Measurements from ENCODE around the gene SPRR2E. TPM values are rescaled to one million over a fixed set of nuclear protein-coding genes. Genes with fewer than 3 reads are reported as not detected.
"Not testable (repeated sequence)": the region's sequence is repeated elsewhere in the genome, so short reads cannot be mapped to it uniquely, and the experiment has no call there.

The SPRR2E gene
- total RNA-seq, 1 donor from 2014 or later, result not detected

- no peak overlapping the region for H3K4me3 ChIP-seq
- no peak overlapping the region for H3K27ac ChIP-seq
- peaks cover 12% of the 10 kb centered on the region for H3K9me3 ChIP-seq
- intact Hi-C loops (cut with DNase I), result no loop called here
- no peak for TF ChIP-seq CTCF (IDR thresholded peaks at IDR 0.05)
- DNase-seq (no peak), ATAC-seq (no peak)
- H3K4me1 ChIP-seq, result no peaks in the 10 kb centered on the region
- no peaks in the 10 kb centered on the region for H3K27me3 ChIP-seq (ENCODE audit: low read depth)
- no peaks in the 10 kb centered on the region for H3K36me3 ChIP-seq
These were observed 33.0 kb upstream of the SPRR2E start for GRCh38 chr1:153127296-153127695.

- Histone ChIP-seq H3K9me3 (peaks cover 12% of the 10 kb centered on the region), H3K4me3 (no peak overlapping the region), H3K36me3 (no peaks in the 10 kb centered on the region), H3K27me3 (ENCODE audit: low read depth) (no peaks in the 10 kb centered on the region), H3K4me1 (no peaks in the 10 kb centered on the region), H3K27ac (no peak overlapping the region)
- intact Hi-C loops (cut with DNase I), result no loop called here
- no peak for TF ChIP-seq CTCF (IDR thresholded peaks at IDR 0.05)
- ATAC-seq, result no peak
- no peak for DNase-seq
These were observed 31.2 kb upstream of the SPRR2E start for GRCh38 chr1:153125536-153125935.

- H3K36me3 ChIP-seq; DNase-seq; H3K27ac ChIP-seq; H3K4me1 ChIP-seq; intact Hi-C loops (cut with DNase I); H3K27me3 ChIP-seq (ENCODE audit: low read depth); H3K4me3 ChIP-seq; ATAC-seq: not testable (repeated sequence)
- H3K9me3 ChIP-seq, result peaks cover 12% of the 10 kb centered on the region
These were observed 29.5 kb upstream of the SPRR2E start for GRCh38 chr1:153123793-153124192.

DNA sequence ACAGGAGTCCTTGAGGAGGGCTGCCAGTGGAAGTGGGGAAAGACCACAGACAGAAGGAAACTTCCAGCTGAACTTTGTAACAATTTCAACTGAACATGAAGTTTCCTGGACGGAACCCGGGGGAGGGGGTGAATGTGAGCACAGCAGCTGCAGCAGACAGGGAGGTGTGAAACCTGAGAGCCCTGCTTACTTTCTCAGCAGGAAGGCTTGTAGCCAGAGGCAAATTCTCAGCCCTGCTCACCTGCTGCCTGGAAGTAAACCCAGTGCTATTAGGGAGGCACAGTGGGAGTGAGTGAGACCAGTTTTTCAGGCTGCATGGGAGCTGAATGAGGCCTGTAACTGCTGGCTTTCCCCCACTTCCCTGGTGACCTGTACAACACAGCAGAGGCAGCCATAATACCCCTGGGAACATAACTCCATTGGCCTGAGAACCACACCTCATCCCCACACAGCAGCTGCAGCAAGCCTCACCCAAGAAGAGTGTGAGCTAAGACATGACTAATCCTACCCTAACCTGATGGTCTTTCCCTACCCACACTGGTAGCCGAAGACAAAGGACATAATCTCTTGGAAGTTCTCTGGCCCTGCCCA lies 28.6 kb upstream of the SPRR2E start:
- Histone ChIP-seq H3K27ac (no peak overlapping the region), H3K4me3 (no peak overlapping the region), H3K27me3 (ENCODE audit: low read depth) (no peaks in the 10 kb centered on the region), H3K9me3 (peaks cover 12% of the 10 kb centered on the region), H3K4me1 (no peaks in the 10 kb centered on the region), H3K36me3 (no peaks in the 10 kb centered on the region)
- DNase-seq, result no peak
- intact Hi-C loops (cut with DNase I), result no loop called here
- ATAC-seq, result no peak
- no peak for TF ChIP-seq CTCF (IDR thresholded peaks at IDR 0.05)

DNA sequence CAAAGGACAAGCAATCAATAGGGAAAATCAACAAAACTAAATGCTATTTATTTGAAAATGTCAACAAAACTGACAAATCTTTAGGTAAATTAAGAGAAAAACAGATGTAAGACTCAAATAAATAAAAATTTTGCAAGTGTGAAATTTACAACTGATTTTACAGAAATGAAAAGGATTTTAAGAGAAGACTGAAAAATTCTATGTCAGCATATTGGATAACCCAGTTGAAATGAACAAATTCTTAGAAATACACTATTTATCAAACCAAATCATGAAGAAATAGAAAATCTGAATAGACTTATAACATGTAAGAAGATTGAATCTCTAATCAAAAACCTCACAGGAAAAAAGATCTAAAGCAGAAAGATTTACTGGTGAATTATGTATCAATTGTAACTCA lies 26.6 kb upstream of the SPRR2E start:
- H3K4me1 ChIP-seq, result no peaks in the 10 kb centered on the region
- H3K4me3 ChIP-seq, result no peak overlapping the region
- H3K27me3 ChIP-seq (ENCODE audit: low read depth), result no peaks in the 10 kb centered on the region
- no peaks in the 10 kb centered on the region for H3K36me3 ChIP-seq
- intact Hi-C loops (cut with DNase I), result no loop called here
- peaks cover 10% of the 10 kb centered on the region for H3K9me3 ChIP-seq
- no peak overlapping the region for H3K27ac ChIP-seq
- TF ChIP-seq CTCF (IDR thresholded peaks at IDR 0.05), result no peak
- DNase-seq, result no peak
- no peak for ATAC-seq

GRCh38 chr1:153119491-153119971 lies 25.2 kb upstream of the SPRR2E start:
- intact Hi-C loops (cut with DNase I), result no loop called here
- ATAC-seq, result no peak

GRCh38 chr1:153115264-153115663 lies 20.9 kb upstream of the SPRR2E start:
- H3K4me1 ChIP-seq; ATAC-seq; DNase-seq; H3K4me3 ChIP-seq; H3K27ac ChIP-seq; intact Hi-C loops (cut with DNase I); H3K9me3 ChIP-seq; H3K36me3 ChIP-seq; H3K27me3 ChIP-seq (ENCODE audit: low read depth): not testable (repeated sequence)

More at GRCh38 chr1:153119491-153119971, 25.2 kb upstream of the SPRR2E start:
- no peaks in the 10 kb centered on the region for H3K27me3 ChIP-seq (ENCODE audit: low read depth)
- no peak overlapping the region for H3K27ac ChIP-seq
- H3K4me1 ChIP-seq, result no peaks in the 10 kb centered on the region
- no peaks in the 10 kb centered on the region for H3K36me3 ChIP-seq
- no peaks in the 10 kb centered on the region for H3K9me3 ChIP-seq
- H3K4me3 ChIP-seq, result no peak overlapping the region
- no peak for TF ChIP-seq CTCF (IDR thresholded peaks at IDR 0.05)
- no peak for DNase-seq

Measured in lower lobe of right lung (tissue), 2 donors.